HG02840 (cell line): ENCODE measurements around the gene DEPP1.
A peak's percentile ranks its signal among the peaks of the same experiment; 100 is the strongest.

Experiments
- ATAC-seq: cut with Tn5 transposase; IDR thresholded peaks from one replicate; pipeline ENCODE4 v1.9.1; 2021; ENCODE audit warnings: mild to moderate bottlenecking, moderate library complexity, moderate number of reproducible peaks; ENCODE audit not compliant: unreplicated experiment, low FRiP score

The DEPP1 gene

DNA sequence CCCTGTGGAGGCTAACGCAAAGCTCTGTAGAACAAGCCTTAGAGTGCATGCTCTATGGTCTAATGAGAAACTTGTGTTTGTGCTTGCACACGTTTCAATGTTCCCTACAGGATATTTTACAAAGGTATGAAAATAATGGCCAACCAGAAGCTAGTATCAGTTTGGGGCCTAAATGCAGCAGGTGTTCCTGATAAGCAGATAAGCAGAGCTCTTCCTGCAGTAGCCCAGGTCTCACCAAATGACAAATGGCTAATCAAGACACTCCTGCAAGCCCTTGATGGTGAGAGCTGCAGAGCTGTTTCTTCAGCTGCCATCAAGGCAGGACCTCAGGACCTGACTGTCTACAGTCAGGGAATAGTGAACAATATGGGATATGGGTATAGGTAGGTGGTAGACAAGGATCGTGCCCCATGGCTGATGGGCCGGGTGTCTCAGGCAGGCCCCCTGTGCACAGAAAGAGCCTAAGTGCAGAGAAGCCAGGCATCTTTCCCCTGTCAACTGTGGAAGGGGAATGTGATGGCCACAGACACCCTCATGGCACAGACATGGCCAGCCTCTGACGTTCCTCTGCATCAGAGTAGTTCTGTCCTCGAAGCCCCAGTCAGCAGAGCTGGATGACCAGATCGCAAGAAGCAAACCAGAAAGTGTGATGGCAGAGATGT is 42.2 kb downstream of the DEPP1 start:
- ATAC-seq = no peak

DNA sequence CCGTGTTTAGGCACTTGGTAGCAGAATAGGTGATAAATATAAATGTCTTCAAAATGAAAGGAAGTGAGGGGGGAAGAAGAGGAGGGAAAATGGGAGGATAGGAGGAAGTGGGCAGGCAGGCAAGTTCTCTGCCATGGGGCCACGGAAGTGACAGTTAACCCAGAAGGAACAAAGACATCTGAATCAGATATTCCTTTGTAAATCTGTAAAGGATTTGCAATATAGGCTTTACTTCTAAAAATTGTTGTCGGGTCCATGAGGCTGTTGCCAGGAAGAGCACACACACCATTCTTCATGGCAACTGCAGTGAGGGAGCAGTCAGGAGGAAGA is 42.7 kb downstream of the DEPP1 start:
- no peak for ATAC-seq

DNA sequence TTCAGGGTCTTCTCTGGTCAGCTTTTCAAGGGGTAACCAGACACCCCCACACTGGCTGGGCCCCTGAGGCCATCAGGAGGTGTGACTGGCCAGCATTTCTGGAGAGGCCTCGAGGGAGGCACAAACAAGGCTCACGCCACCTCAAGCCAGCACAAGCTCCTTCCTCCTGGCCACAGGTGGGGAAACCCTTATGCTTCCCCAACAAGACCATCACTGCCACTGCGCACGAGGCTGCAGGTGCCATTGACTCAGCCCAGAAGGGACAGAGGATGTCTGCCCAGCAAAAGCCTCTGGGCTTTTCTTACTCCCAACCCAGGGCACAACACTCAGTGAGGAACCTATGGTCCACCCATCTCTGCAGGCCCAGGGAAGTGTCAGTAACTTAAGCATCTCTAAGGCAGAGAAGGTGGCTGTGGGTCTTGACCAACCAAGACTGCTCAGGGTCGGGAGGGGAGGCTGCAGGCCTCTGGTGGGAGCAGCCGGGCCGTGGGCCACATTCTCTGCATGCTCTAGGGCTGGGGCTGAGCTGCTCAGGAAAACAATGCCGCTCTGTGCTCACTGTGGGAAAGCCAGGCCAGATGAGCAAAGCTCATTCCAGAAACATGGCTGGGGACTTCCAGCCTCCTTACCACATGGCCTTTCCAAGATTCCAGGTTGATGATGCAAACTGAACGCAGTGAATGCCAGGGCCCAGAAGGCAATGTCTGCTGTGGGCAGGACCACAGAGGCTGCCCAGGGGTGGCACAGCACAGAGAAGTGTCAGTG is 43.2 kb downstream of the DEPP1 start:
- ATAC-seq = no peak

DNA sequence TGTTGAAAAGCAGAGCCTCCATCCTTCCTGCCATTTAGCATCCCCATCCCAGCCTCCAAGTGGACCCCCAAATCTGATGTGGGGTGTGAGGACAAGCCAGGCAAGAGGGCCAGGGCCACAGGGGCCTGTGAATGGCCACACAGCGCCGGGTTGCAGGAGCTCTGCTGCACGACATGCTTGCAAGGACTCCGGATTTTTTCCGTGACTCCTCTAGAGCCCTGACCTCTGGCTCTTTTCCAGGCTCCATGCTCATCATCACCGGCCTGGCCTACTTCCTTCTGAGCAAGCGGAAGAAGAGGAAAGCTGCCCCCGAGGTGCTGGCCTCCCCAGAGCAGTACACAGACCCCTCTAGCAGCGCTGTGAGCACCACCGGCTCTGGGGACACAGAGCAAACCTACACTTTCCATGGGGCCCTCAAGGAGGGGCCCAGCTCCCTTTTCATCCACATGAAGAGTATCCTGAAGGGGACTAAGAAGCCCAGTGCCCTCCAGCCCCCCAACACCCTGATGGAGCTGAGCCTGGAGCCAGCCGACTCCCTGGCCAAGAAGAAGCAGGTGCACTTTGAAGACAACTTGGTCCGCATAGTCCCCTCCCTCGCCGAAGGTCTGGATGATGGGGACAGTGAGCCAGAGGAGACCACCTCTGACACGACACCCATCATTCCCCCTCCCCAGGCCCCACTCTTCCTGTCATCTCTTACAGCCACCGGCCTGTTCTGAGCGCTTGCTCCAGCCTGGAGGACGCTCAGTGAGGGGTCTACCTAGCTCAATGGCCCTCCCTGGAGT is 44.0 kb downstream of the DEPP1 start:
- ATAC-seq = no peak

DNA sequence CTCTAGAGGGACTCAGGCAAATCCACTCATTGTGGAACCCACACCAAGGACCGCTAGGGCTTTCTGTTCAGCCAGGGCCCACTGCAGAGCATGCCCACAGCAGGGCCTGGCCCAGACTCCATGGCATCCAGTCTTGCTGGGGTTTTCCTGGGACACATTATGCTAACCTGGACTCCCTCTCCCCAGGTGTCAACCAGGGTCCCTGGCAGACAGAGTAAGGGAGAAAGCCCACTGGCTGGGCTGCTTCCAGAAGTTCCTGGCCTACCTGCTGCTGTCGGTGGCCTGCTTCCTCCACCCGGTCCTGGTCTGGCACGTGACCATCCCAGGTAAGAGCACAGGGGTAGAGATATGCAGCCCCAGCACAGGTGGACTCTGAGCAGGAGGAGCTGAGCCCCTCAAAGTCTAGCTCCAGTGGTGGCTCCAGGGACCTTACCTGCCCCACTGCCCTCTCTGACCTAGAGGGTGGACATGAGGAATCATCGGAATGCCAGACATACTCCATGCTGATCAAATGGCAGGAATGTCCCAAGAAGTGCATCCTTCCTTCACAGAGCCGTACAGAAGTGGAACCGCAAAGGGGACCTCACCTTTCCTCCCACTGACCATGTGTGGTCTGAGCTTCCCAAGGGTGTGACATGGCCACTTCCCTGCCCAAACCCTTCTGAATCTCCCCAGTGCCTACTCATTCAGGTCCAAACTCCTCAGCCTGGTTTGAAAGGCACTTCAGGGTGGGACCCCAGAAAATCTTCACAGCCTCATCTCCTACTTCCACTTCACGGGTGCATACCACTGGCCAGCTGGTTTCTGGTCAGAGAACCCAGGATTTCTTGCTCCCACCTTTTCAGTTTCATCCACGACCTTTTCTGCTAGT is 44.9 kb downstream of the DEPP1 start:
- ATAC-seq = no peak

DNA sequence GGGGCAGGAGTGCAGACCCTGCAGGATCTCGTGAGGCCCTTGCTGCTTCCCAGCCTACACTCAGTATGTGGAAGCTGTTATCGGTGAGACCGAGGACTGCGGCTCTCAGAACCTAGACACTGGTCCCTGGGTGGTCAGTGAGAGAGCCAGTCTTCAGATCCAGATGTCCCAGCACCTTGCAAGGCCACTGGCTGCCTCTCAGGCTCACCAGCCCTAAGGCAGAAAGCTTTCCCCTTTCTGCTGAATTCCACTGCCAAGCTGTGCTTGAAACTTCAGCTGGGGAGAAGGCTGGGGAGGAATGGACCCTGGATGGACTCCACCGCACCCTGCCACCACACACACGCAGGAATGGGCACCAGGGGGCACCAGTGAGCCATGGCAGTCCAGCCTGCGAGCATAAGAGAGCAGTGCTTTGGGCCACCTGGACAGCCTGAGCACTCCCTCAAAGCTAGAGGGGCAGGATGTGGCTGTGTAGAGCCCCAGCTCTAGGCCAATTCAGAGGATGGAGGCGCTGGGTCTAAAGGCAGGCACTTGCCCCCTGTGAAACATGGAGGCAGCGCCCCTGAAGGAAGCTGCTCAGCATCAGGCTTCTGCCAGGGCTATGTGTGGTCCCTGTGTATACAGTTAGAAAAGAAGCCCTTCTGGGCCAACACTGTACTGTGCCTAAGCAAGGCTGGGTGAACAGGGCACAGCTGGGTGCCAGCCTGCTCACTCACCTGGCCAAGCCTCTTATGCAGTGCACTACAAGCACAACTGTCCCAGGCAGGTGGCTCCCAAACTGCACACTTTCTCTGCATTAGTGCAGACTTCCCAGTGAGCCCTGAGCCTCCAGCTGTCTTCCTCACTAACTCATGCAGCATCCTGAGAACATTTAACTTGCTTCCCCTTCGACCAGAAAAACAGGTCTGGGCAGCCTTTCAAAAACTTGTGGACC is 45.8 kb downstream of the DEPP1 start:
- peak; percentile 91 for ATAC-seq

DNA sequence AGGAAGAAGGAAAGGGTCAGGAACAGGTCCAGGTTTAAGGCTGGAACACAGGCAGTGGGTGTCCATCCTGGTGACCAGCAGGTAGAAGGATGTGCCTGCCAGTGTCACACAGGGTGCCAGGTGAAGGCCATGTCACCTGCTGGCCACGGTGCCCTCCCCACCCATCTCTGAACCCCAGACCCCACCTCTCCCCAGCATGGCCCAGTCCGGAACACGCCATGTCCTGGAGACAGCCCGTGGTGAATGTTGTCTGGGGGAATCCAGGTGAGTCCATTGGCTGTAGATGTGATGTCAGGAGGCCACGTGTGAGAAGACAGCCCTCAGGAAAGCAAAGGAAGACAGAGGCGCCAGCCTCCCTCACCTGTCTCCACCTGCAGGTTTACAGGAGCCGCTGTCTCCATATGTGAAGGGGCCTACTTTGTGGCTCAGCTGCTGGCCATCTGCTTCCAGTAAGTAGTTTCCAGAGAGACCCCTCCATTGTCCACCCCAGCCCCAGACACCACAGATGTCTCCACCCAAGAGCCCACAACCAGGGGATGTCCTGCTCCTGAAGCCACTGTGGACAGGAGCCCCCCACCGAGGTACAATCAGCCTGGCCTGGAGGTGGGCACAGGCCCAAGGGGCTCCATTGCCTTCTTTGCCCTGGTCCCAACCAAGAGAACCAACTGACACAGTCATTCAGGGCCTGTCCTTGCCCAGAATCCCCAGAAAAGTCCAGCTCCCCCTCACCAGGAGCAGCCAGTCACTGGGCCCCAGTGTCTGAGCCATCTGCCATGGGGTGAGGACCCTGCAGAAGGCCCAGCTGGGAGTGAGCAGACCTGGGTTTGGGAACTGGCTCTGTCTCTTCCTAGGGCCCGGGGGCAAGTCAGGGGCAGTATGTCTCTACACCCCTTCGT is 46.7 kb downstream of the DEPP1 start:
- no peak for ATAC-seq

DNA sequence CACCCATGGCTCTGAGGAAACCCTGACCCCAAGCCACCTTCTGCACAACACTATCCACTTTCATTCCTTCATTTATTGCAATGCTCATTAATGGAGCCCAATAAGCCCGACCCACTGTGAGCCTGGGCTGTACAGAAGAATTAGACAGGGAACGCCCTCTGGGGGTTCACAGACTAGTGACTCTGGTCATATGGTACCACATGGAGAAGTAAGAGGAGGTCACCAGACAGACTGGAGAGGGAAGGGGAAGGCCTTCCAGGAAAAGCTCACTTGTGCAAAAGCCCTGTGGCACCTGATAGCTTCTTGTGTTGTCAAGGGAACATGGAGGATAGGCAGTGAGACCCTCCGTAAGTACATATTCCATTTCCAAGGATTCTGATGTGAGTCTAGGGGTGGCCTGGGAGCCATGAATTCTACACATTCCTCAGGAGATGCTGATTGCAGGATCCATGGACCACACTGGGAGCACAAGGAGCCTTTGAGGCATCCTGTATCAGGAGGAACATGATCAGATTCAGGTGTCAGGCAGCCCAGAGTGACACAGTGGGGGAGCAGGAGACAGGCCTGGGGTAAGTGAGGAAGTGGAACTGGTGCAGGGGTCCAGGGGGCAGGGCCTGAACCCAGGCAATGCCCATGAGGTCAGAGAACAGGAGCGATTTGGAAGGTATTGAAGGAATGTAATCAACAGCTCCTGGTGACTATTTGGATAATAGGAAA is 47.5 kb downstream of the DEPP1 start:
- ATAC-seq = no peak

DNA sequence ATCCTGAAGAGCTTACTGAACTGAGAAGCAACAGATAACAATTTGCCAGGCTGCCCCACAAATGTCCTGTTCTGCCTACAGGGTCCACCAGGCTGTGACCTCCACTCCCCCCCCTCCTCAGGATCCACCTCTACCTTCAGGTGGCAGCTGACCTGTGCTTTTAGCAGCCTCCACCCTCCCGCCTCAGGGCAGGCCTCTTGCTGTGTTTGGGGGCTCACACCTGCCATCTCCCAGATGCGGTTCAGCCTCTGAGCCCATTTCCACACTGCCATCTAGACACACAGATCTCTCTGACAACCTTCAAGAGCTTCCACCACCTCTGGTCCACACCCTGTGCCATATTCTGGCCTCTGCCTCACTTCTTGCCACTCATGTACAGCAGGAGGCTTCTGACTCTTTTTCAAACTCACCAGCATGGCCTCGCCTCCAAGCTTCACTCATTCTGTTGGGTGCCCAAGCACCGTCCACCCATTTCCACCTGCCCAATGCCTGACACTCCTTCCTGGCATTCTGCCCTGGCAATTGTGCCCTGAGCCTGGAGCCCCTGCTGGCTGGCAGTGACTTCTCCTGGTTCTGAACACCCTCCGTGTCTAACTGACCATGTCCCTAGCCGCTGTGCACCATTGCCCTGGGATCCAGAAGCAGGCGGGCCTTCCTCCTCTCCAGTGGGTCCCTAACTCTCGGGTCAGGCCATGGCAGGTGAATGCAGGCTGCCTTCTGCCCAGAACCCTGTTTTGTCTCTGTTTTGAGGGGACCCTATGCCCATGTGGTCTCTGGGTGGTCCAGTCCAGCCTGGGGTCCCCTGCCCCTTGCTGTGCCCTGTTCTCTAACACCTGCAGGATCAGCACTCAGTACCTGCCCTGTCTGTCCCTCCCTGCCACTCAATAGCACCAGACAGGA is 49.0 kb downstream of the DEPP1 start:
- ATAC-seq = no peak

DNA sequence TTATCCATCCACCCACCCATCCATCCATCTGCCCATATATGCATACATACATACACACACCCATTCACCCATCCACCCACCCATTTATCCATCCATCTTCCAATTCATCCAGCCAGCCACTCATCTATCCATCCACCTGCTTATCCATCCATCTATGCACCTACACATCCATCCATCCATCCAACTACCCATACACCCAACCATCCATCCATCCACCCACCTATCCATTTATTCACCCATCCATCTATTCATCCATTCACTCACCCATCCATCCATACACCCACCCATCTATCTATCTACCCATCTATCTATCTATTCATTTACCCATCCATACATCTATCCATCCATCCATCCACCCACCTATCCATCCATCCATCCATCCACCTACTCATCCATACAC is 50.1 kb downstream of the DEPP1 start:
- no peak for ATAC-seq

DNA sequence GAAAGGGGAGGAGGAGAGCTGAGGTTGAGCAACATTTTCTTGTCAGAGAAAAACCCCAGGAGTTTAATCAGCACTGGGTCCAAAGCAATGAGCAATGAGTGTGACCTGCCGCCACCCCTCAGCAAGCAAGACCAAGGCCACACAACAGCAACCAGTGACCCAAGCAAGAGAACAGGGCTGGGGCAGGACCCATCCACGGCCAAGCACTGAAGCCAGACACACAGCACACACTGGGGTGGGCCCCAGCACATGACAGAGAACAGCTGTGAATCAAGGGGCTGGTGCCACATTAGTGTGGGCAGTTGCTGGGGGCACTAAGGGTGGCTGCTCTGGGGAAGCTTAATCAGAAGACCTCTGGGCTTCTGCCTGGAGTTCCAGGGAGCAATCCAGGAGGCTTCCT is 51.3 kb downstream of the DEPP1 start:
- no peak for ATAC-seq

DNA sequence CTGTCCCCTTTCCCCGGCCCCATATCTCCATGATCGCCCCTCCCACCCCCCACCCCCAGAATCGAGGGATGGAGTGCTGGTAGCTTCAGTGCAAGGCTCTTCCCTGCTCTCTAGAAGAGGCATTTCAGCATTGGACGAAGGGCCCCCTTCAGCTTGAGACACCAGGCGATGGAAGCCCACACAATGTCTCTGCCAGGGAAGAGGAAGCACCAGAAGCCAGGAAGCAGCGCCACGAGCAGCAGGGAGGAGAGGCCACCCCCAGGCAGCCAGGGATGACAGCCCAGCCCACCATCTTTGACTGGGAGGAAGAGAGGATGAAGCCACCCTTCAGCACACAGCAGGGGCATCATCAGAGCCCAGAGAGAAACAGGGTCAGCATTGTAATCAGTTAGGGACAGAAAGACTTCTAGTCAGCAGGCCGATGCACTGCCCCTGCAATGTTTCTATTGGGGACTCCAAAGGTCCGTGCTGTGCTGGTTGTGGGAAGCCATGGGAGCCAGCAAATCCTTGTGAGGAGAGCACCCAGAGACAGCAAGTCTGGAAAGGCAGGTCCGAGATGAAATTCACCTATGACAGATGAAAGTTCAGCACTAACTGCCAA is 51.8 kb downstream of the DEPP1 start:
- ATAC-seq = no peak
